Loucy (cell line): Measurements from ENCODE around the gene GAPVD1.
"Not testable (repeated sequence)": the region's sequence is repeated elsewhere in the genome, so short reads cannot be mapped to it uniquely, and the experiment has no call there.

Experiments used
- H2AFZ ChIP-seq: fragments of 200-600 bp; sonication (generic); 2 replicates; pipeline ENCODE4 v1.6.0; 2016; ENCODE audit warnings: antibody characterized with exemption, mild to moderate bottlenecking, low read length, moderate library complexity
- H3F3A ChIP-seq: fragments of 200-600 bp; 2 replicates; pipeline ENCODE4 v1.6.0; 2016; ENCODE audit warnings: antibody characterized with exemption, low read depth, mild to moderate bottlenecking
- H3K27me3 ChIP-seq: fragments of 200-600 bp; sonication (generic); 2 replicates; pipeline ENCODE4 v1.6.1; 2014; ENCODE audit warnings: low read length, mild to moderate bottlenecking; ENCODE audit not compliant: insufficient read depth, poor library complexity, severe bottlenecking
- H3K36me3 ChIP-seq: fragments of 200-600 bp; sonication (generic); 2 replicates; pipeline ENCODE4 v1.6.1; 2016; ENCODE audit warnings: low read length; ENCODE audit not compliant: insufficient read depth
- H3K4me1 ChIP-seq: fragments of 200-600 bp; sonication (generic); 2 replicates; pipeline ENCODE4 v1.5.1; 2014; ENCODE audit warnings: low read length, mild to moderate bottlenecking; ENCODE audit not compliant: insufficient read depth, poor library complexity, severe bottlenecking
- H3K4me2 ChIP-seq: fragments of 200-600 bp; sonication (generic); 2 replicates; pipeline ENCODE4 v1.6.0; 2014; ENCODE audit warnings: antibody characterized with exemption, low read length, low read depth, mild to moderate bottlenecking; ENCODE audit not compliant: poor library complexity, severe bottlenecking
- H3K4me3 ChIP-seq: fragments of 200-600 bp; sonication (generic); 2 replicates; pipeline ENCODE4 v1.5.1; 2014; ENCODE audit warnings: low read length, mild to moderate bottlenecking, mixed read lengths; ENCODE audit not compliant: poor library complexity, severe bottlenecking
- H3K79me2 ChIP-seq: fragments of 200-600 bp; sonication (generic); 2 replicates; pipeline ENCODE4 v1.6.1; 2014; ENCODE audit warnings: low read length; ENCODE audit not compliant: insufficient read depth
- H3K9ac ChIP-seq: fragments of 200-600 bp; sonication (generic); 2 replicates; pipeline ENCODE4 v1.6.0; 2014; ENCODE audit warnings: mild to moderate bottlenecking, low read depth, low read length, moderate library complexity; ENCODE audit not compliant: poor library complexity, severe bottlenecking
- H3K9me2 ChIP-seq: fragments of 200-600 bp; sonication (generic); replicated peaks from 2 replicates; pipeline ENCODE4 v1.6.1; 2016; ENCODE audit warnings: low read depth, low read length, mixed read lengths
- H3K9me3 ChIP-seq: fragments of 200-600 bp; sonication (generic); 2 replicates; pipeline ENCODE4 v1.6.1; 2014; ENCODE audit warnings: mild to moderate bottlenecking, antibody characterized with exemption, low read length, low read depth; ENCODE audit not compliant: insufficient read depth
- H4K20me1 ChIP-seq: fragments of 200-600 bp; sonication (generic); 2 replicates; pipeline ENCODE4 v1.6.0; 2014; ENCODE audit warnings: antibody characterized with exemption, low read length, mild to moderate bottlenecking; ENCODE audit not compliant: insufficient read depth, poor library complexity, severe bottlenecking
- EZH2phosphoT487 ChIP-seq: fragments of 200-600 bp; IDR thresholded peaks from 2 replicates; pipeline ENCODE4 v1.6.1; 2018; ENCODE audit warnings: antibody characterized with exemption, mild to moderate bottlenecking, moderate library complexity, borderline replicate concordance
- TF ChIP-seq, protein P1 (sequence below): fragments of 200-600 bp; sonication (generic); conservative IDR thresholded peaks from 2 replicates; pipeline ENCODE4 v1.5.1; 2014; ENCODE audit warnings: mild to moderate bottlenecking, antibody characterized with exemption, low read length

The GAPVD1 gene

GRCh38 chr9:125260561-125260960, 1.1 kb upstream of the GAPVD1 start:
- no peaks in the 10 kb centered on the region for H3K9me2 ChIP-seq
- no peaks in the 10 kb centered on the region for H3K27me3 ChIP-seq
- H2AFZ ChIP-seq, result no peak overlapping the region
- no peaks in the 10 kb centered on the region for H3K9me3 ChIP-seq
- H3K36me3 ChIP-seq, result no peaks in the 10 kb centered on the region
- peaks cover 26% of the 10 kb centered on the region for H3K4me1 ChIP-seq
- peak overlapping the region; percentile 96 for H3K4me3 ChIP-seq
- peak overlapping the region; percentile 78 for H3K4me2 ChIP-seq
- peaks cover 25% of the 10 kb centered on the region for H4K20me1 ChIP-seq
- peaks cover 37% of the 10 kb centered on the region for H3K79me2 ChIP-seq
- no peak for TF ChIP-seq EZH2phosphoT487
- TF ChIP-seq, protein P1, sequence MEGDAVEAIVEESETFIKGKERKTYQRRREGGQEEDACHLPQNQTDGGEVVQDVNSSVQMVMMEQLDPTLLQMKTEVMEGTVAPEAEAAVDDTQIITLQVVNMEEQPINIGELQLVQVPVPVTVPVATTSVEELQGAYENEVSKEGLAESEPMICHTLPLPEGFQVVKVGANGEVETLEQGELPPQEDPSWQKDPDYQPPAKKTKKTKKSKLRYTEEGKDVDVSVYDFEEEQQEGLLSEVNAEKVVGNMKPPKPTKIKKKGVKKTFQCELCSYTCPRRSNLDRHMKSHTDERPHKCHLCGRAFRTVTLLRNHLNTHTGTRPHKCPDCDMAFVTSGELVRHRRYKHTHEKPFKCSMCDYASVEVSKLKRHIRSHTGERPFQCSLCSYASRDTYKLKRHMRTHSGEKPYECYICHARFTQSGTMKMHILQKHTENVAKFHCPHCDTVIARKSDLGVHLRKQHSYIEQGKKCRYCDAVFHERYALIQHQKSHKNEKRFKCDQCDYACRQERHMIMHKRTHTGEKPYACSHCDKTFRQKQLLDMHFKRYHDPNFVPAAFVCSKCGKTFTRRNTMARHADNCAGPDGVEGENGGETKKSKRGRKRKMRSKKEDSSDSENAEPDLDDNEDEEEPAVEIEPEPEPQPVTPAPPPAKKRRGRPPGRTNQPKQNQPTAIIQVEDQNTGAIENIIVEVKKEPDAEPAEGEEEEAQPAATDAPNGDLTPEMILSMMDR, result no peak
- no peak overlapping the region for H3K9ac ChIP-seq
- 0 out of 2 replicates have a peak, but pooled peaks cover 3% of the 10 kb centered on the region for H3F3A ChIP-seq

GRCh38 chr9:125262294-125262991, 817 bp downstream of the GAPVD1 start:
- Histone ChIP-seq H3K9ac (peak overlapping the region; percentile 93), H3K27me3 (no peaks in the 10 kb centered on the region), H2AFZ (peak overlapping the region; percentile 73; the same call in 1 of the 2 replicates), H3K4me2 (peak overlapping the region; percentile 78), H3K79me2 (peaks cover 54% of the 10 kb centered on the region), H3K9me3 (no peaks in the 10 kb centered on the region), H3K4me1 (peaks cover 26% of the 10 kb centered on the region), H3K9me2 (no peaks in the 10 kb centered on the region), H4K20me1 (peaks cover 33% of the 10 kb centered on the region), H3K4me3 (peak overlapping the region; percentile 96), H3F3A (0 out of 2 replicates have a peak, but pooled peaks cover 3% of the 10 kb centered on the region), H3K36me3 (no peaks in the 10 kb centered on the region)
- TF ChIP-seq EZH2phosphoT487, result no peak
- TF ChIP-seq, protein P1, result no peak

DNA sequence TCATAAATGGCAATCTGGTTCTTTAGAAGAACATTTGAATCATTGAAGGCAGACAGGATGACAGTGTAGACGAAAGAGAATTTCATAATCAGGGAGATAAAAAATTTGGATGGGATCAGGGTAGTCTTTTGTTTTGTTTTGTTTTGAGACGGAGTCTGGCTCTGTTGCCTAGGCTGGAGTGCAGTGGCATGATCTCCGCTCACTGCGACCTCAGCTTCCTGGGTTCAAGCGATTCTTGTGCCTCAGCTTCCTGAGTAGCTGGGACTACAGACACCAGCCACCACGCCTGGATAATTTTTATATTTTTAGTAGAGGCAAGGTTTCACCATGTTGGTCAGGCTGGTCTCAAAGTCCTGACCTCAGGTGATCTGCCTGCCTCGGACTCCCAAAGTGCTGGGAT, 2.4 kb downstream of the GAPVD1 start:
- H4K20me1 ChIP-seq, result peaks cover 43% of the 10 kb centered on the region
- peak overlapping the region; percentile 78 for H3K4me2 ChIP-seq
- not testable (repeated sequence) for H3F3A ChIP-seq

More for the DNA sequence above, 2.4 kb downstream of the GAPVD1 start:
- H3K36me3 ChIP-seq, H2AFZ ChIP-seq, H3K9me2 ChIP-seq, H3K27me3 ChIP-seq, H3K9me3 ChIP-seq: not testable (repeated sequence)
- Histone ChIP-seq H3K4me3 (peak overlapping the region; percentile 96), H3K9ac (peak overlapping the region; percentile 93), H3K79me2 (peaks cover 70% of the 10 kb centered on the region), H3K4me1 (peaks cover 29% of the 10 kb centered on the region)
